NCI-H526 treated with DMSO at 0.1 percent for 48 hours (cell line): Measurements from ENCODE around the gene CYTH4.
A peak's percentile ranks its signal among the peaks of the same experiment; 100 is the strongest.
"Not testable (repeated sequence)": the region's sequence is repeated elsewhere in the genome, so short reads cannot be mapped to it uniquely, and the experiment has no call there.

Experiments
- DNase-seq: peaks from one replicate; lab custom pipeline; 2025; lab: John Stamatoyannopoulos, UW

The CYTH4 gene

GRCh38 chr22:37248251-37248650 is 34.1 kb upstream of the CYTH4 start:
- peak; percentile 3 for DNase-seq

GRCh38 chr22:37249986-37250385 is 32.3 kb upstream of the CYTH4 start:
- no peak for DNase-seq

GRCh38 chr22:37251836-37252235 is 30.5 kb upstream of the CYTH4 start:
- DNase-seq = not testable (repeated sequence)

GRCh38 chr22:37253126-37253660 is 29.1 kb upstream of the CYTH4 start:
- no peak for DNase-seq

GRCh38 chr22:37254209-37254866 is 28.0 kb upstream of the CYTH4 start:
- DNase-seq = no peak

- DNase-seq = no peak
Observed at GRCh38 chr22:37254867-37255233, 27.5 kb upstream of the CYTH4 start.

- DNase-seq = no peak
Observed at GRCh38 chr22:37255558-37256006, 26.7 kb upstream of the CYTH4 start.

- DNase-seq = no peak
Observed at GRCh38 chr22:37256075-37256726, 26.1 kb upstream of the CYTH4 start.

- DNase-seq = no peak
Observed at GRCh38 chr22:37258005-37258752, 24.1 kb upstream of the CYTH4 start.

GRCh38 chr22:37258753-37259401 is 23.4 kb upstream of the CYTH4 start:
- DNase-seq = peak; percentile 73

- peak; percentile 37 for DNase-seq
Observed at GRCh38 chr22:37259540-37260029, 22.7 kb upstream of the CYTH4 start.

- no peak for DNase-seq
Observed at GRCh38 chr22:37260155-37260795, 22.0 kb upstream of the CYTH4 start.

- peak; percentile 15 for DNase-seq
Observed at GRCh38 chr22:37260901-37261336, 21.4 kb upstream of the CYTH4 start.

GRCh38 chr22:37262346-37262745 is 20.0 kb upstream of the CYTH4 start:
- DNase-seq = no peak

- no peak for DNase-seq
Observed at GRCh38 chr22:37263966-37264887, 18.1 kb upstream of the CYTH4 start.

- no peak for DNase-seq
Observed at GRCh38 chr22:37266581-37267134, 15.7 kb upstream of the CYTH4 start.

- peak; percentile 7 for DNase-seq
Observed at GRCh38 chr22:37267135-37267587, 15.1 kb upstream of the CYTH4 start.

GRCh38 chr22:37267661-37268413 is 14.5 kb upstream of the CYTH4 start:
- DNase-seq = no peak
